Lower leg skin (tissue), 3 donors: ENCODE results near the gene SERINC4.

Experiments
- CTCF ChIP-seq, 3 donors: fragments of 450-650 bp; IDR thresholded peaks; one replicate each; pipeline ENCODE4 v1.5.1; 2016; ENCODE audit warnings: antibody characterized with exemption in 3 of 3, mild to moderate bottlenecking in 3 of 3, moderate library complexity in 2 of 3
- POLR2A ChIP-seq, 2 donors: fragments of 450-650 bp; IDR thresholded peaks; one replicate each; pipeline ENCODE4 v1.6.1; 2016 to 2017; ENCODE audit warnings: antibody characterized with exemption in 2 of 2, mild to moderate bottlenecking in 1 of 2, moderate library complexity in 1 of 2

GRCh38 chr15:43796566-43796965, 3.5 kb downstream of the SERINC4 start:
- TF ChIP-seq POLR2A (IDR thresholded peaks at IDR 0.05), result no peak
- TF ChIP-seq CTCF (IDR thresholded peaks at IDR 0.05), result no peak
